GM10266 (cell line): ENCODE data around the gene ADGRA1.

Experiments
- DNase-seq: peaks from one replicate; pipeline ENCODE4 v3.0.0; 2012; ENCODE audit errors: extremely low spot score
- CTCF ChIP-seq: IDR thresholded peaks from 2 replicates; pipeline ENCODE4 v1.5.1; 2012; ENCODE audit warnings: mild to moderate bottlenecking, low read depth; ENCODE audit not compliant: control insufficient read depth, insufficient read depth; ENCODE audit errors: missing control alignments

Gene ADGRA1

GRCh38 chr10:133102415-133103095, 14.8 kb downstream of the ADGRA1 start:
- no peak for DNase-seq
- no peak for TF ChIP-seq CTCF

DNA sequence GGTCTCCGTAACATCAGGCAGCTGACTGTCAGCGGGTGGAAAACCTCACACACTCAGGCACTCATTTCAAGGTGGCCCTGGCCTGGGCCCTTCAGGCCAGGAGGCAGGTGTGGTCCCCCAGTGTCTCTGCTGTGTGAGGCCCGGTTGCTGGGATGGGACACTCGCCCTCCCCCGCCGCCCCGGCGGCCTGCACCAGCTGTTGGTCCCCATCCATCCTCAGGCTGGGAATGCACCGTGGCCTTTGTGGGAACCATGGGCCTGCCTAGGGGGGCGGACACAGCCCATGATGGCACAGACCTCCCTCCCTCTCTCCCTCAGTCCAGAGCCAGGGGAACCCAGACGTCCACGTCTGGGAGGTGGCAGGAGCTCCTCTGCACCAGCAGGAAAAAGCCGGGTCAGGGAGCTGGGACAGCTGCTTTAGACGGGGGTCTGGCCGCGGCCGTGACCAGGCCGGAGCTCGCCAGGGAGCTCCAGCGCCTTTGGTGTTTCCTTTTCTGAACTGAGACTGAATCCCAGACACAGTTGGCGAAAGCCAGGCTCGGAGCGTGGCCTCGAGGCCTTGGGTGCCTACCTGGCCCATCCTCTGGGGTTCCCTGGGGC, 15.7 kb downstream of the ADGRA1 start:
- TF ChIP-seq CTCF: no peak
- DNase-seq: no peak

DNA sequence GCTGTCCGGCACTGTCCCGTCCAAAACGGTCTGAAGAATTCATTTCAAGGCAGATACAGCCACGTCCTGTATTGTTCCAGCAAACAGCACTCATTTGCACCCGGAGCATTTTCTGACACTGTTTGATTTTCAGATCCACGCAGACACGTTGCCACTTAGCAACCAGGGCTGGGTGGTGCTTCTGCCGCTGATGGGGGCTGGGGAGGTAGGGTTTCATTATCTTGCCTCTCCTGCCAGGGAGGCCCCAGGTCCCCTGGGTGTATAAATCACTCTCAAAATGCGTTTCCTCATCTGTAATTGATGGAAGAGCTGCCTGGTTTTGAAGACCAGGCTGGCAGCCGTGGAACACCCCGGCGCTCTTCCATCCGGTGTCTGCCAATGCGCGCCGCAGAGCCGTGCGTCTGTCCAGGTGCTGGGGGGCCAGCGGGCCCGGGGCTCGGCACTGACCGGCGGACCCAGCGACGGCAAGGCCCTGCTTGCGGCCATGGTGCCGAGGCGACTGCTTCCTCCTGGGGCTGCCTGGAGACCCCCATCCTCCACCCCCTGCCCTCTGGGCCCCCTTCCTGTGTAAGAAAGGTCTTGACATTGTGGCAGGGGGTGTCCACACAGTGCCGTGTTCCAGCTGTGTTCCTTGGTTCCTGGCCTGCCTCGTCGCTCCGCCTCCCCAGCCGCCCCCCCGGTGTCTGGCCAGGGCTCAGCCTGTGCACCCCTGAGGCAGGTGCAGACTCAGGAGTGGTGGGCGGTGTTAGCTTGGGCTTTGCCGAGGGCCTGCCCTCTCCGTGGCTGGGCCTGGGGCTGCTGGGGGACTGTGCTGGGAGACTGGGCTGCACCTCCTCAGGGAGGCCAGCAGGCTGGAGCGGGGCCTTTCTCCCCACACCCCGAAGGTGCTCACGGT, 16.6 kb downstream of the ADGRA1 start:
- no peak for TF ChIP-seq CTCF
- DNase-seq: no peak

DNA sequence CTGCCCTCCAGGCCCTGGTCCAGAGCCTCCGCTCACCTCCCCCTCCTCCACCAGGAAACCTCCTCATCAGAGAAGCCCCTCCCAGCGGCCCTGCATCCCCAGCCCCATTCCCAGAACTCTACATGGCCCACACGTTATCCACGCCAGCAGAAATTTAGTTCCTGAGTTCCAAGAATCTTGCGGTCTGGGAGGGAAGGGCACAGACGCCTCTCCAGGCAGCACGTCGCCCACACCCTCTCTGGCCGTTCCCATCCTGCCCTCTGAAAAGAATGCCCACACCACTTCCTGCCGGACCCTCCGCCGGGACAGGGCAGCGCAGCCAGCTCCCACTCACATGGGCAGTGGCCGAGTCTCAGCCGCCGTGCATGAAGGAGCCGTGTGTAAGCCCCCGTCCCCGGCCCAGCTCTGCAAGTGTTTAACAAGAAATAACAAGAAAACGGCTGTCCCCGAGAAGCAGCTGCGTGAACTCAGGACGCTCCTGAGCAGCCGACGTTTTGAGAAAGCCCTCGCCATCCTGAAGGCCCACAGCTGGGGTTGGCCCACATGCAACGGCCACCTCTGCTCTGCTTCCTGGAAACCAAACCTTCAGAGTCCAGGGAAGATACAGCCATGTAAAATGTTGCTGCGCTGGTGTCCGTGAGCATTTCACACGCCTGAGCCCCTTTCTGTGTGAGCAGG, 17.4 kb downstream of the ADGRA1 start:
- no peak for DNase-seq
- TF ChIP-seq CTCF: no peak

DNA sequence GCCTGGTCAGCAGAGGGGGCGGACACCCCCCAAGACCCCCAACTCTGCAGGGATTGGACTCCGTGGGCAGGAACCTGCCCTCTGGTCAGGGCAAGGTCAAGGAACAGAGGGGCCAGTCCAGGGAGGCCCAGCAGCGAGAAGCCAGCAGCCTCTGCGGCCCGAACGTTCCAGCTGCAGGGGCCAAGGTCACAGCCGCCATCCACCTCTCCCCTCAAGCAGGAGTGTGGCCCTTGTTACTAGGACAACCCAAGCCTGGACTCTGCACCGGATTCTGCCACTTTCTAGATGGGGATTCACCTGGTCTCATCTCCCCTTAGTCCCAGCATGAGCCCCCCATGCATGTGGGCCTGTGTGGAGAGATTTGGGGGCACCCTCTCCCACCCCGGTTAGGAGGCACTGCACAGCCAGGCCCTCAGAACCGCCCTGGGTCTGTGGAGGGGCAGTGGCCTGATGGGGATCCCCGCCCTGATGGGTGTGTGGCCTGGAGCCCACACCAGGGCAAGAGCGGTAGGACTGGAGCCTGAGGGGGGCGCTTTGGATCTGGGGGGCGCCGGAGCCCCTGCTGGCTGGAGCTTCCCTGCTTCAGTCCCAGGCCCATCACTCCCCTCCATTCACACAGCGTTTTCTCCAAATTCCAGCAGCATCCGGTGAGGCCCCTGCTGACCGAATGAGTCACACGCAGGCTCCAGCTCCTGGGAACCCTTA, 18.1 kb downstream of the ADGRA1 start:
- DNase-seq: no peak
- TF ChIP-seq CTCF: no peak

GRCh38 chr10:133106516-133106915, 18.8 kb downstream of the ADGRA1 start:
- no peak for DNase-seq
- no peak for TF ChIP-seq CTCF
